T follicular helper cell (primary cell): Measurements from ENCODE around the gene CFLAR.
"Not testable (repeated sequence)": the region's sequence is repeated elsewhere in the genome, so short reads cannot be mapped to it uniquely, and the experiment has no call there.

Source experiments
- DNase-seq: peaks from one replicate; pipeline ENCODE4 v3.0.0-alpha.2; 2020; ENCODE audit warnings: low read depth

Gene CFLAR

DNA sequence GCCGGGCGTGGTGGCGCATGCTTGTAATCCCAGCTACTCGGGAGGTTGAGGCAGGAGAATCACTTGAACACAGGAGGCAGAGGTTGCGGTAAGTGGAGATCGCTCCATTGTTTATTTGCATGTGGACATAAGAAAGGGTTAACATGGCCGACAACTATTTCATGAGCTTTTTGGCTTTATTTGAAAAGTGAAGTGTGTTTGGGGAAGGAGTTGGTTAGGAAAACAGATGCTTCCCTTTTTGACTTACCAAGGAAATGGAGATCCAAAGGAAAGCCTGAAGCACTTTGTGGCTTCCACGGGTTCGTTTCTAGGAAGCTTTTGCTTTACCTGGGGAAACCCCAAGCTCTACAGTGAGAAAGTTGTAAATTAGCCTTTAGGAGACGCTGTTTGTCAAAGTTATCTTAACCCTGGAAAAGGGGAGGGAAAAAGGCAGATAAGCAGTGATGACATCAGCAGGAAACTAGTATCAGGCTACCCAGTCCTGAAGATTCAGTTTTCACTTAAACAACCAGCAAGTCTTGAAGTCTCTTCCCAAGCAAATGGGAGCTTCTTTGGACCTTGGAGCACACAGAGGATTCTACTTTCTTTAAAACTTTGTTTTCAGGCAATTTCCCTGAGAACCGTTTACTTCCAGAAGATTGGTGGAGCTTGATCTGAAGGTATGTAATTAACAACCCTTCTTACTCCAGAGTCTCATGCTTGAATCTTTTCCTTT is 66.8 kb downstream of the CFLAR start, which contains the start of gene CASP10:
Gene CASP10, plus strand, starts transcription at position 492 of the 715 bp plus-strand sequence. CDS start 2,637 bp downstream, outside the sequence.
- peak; percentile 7 for DNase-seq

DNA sequence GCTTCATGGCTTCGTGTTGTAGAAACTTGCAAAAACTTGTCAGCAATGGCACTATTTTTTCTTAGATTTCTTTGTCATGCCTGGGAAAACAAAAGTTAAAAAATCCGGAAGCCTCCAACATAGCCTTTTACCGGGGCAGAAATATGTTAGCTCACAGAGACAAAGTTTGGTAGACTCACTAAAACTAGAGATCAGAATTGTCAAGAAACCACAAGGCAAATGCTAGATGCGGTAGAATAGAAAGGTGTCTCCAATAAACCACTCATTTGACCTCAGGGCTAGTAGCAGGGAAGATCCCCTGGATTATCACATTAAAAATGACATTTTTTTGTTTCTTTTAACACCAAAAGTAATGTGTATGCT is 67.4 kb downstream of the CFLAR start:
- no peak for DNase-seq

DNA sequence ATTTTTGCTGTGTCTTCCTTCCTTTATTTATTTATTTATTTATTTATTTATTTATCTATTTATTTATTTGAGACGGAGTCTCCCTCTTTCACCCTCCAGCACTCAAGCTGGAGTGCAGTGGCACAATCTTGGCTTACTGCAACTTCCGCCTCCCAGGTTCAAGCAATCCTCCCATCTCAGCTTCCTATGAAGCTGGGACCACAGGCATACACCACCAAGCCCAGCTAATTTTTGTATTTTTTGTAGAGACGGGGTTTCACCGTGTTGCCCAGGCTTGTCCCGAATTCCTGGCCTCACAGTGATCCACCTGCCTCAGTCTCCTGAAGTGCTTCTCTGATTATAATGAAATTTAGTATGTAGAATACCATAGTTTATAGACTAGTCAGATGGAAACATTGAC is 67.9 kb downstream of the CFLAR start:
- not testable (repeated sequence) for DNase-seq

DNA sequence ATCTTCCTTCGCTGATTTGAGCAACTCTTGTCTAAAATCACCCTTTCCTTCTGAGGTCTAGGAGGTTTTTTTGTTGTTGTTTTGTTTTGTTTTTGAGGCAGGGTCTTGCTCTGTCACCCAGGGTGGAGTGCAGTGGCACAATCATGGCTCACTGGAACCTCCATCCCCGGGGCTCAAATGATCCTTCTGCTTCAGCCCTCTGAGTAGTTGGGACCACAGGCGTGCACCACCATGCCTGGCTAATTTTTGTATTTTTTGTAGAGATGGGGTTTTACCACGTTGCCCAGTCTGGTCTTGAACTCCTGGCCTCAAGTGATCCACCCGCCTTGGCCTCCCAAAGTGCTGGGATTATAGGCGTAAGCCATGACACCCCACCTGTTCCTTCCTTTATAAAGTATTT is 68.3 kb downstream of the CFLAR start:
- DNase-seq: not testable (repeated sequence)

DNA sequence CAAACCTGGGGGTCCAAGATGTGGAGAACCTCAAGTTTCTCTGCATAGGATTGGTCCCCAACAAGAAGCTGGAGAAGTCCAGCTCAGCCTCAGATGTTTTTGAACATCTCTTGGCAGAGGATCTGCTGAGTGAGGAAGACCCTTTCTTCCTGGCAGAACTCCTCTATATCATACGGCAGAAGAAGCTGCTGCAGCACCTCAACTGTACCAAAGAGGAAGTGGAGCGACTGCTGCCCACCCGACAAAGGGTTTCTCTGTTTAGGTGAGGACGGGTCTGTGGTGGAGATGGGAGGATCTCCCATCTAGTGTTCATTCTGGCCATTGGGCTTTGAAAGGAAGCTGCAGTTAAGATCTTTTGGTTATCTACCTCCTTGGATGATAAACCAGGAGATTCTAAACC is 69.9 kb downstream of the CFLAR start:
- DNase-seq: no peak

DNA sequence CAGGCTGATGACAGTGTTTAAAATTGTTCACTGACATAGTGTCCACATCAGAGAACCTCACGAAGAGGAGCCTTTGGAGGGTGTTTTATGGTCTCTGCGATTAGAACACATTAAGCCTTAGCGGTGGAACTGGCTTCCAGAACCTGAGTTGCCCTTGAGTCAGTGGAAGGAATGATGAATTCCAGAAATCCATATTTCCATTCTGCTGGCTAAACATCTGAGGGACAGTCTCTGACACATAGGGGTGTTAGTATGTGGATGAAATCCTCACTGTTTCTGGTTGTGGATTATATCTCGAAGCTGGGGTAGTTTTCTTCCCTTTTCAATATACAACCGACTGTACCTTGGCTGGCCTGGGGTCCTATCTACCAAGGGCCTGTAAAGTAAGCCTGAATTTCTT is 71.0 kb downstream of the CFLAR start:
- DNase-seq: no peak

DNA sequence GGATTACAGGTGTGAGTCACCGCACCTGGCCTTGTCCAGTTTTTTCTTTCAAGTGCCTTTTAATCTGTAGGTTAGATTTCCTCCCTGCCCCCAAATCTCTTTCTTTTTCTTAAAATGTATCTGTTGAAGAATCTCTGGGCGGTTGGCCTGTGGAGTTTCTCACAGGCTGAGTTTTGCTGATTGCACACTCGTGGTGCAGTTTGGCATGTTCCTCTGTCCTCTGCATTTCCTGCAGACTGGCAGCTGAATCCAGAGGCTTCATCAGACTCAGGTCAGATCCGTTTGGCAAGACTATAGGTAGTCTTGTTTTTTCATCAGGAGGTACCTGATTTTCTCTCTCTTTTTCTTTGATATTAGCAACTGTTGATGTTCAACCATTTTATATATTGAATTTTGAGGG is 72.5 kb downstream of the CFLAR start:
- no peak for DNase-seq

DNA sequence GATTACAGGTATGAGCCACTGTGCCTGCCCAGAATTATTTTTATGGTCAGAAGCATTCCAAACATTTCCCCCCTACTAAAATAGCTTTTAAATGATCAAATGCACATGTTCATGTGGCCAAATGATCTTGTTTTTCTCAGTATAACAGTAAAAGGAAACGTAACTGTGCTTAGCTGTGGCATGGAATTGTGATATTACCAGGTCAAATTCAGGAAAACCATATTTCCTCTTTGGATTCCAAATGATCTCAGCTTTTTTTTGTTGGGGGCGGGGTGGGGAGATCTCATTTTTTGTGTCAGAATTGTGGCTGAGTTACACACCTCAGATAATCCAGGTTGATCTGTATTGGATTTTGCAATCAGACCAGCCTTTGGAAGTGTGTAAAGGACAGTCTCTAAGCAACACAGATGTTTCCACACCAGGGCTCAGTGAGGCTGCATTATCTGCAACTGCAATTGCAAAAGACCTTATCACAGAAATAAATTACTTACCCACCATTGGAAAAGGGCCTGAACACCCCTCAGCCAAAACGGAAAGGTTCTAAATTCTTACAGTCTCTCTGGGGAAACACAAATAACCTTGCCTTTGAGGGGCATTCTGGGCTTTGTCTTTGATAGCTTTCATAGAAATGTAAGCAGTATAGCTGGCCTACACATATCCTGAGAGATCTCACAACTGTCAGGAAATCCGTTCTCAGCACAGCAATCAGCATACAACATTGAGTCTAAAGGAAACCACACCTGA is 75.3 kb downstream of the CFLAR start:
- no peak for DNase-seq

DNA sequence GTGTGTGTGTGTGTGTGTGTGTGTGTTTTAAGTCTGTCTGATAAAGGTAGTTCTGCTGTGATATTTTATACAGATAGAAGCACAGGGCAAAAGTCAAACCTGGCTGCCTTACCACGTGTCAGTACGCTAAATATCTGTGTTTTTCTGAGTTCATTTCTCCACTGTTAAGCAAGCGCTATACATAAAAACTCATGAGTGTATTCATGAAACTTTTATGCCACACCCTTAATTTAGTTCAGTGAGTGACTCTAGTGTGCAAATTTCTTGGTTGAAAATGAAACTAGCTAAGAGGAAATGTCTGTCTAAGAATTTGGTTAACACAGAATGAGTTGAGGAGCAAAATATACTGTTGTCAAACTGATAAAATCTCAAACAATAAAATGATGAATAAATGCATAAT is 78.1 kb downstream of the CFLAR start:
- DNase-seq: no peak

DNA sequence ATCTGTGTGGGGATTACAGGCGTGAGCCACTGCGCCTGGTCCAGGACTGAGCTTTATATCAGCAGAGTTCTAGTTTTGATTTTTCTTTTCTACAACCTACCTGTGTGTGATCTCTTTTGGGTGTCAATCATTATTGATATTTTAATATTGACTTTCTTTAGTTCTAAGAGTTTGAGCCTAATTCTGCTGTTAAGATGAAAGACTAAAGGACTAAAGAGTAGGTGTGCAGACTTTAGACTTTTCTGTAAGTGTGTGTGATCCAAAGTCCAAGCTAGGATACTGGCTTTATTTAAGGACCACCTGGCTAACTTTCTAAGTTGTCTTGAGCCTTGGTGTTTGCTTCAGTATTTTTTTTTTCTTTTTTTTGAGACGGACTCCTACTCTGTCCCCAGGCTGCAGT is 79.4 kb downstream of the CFLAR start:
- no peak for DNase-seq

DNA sequence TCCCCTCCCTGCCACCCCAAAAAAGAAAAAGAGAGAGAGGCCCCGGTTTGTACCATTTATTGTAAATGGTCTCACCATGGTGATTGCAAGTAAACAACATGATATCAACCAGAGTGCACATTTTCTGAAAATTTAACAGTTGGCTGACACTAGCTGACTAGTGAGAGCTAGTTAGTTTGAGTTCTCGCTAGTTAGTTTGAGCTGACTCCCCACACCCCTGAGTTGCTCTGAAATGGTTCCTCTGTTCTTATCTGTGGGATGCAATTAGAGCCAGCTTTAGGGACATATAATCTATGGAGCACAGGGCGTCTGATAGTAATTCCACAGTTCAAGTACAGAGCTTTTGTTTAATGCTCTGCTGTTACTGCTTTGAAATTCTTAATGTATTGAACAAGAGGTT is 80.0 kb downstream of the CFLAR start:
- no peak for DNase-seq

DNA sequence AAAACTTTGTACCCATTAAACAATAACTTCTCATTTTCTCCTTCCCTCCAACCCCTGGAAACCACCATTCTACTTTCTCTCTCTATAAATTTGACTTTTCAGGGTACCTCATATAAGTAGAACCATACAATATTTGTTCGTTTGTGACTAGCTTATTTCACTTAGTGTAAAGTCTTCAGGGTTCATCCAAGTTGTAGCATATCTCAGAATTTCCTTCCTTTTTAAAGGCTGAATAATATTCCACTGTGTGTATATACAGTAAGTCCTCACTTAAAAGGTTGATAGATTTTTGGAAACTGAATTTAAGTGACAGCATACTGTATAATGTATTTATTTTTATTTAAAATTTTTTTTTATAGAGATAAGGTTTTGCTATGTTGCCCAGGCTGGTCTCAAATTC is 80.8 kb downstream of the CFLAR start:
- DNase-seq: no peak

DNA sequence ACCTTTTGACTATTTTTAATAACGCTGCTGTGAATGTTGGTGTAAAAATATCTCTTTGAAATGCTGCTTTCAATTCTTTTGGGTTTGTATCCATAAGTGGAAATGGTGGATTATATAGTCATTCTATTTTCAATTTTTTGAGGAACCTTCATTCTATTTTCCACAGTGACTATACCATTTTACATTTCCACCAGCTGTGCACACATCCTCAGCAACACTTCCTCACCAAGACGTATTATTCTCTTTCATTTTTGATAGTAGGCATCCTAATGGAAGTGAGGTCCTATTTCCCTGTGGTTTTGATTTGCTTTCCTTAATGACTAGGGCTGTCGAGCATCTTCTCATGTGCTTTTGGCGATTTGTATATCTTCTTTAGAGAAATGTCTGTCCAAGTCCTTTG is 81.8 kb downstream of the CFLAR start:
- DNase-seq: no peak

DNA sequence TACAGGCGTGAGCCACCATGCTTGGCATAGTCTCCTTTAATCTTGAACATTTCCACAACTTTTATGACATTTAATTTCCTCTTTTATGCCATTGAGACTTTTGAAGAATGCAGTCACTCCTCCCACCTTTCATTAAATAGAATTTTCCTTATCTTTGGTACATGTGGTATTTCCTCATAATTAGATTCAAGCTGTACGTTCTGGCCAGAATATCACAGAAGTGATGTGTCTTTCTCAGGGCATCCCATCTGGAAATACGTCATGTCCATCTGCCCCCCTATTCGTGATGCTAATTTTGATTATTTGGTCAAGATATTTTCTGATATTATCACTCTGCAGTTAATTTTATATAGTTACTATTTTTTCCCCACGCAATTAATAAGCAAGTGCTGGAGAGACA is 83.9 kb downstream of the CFLAR start:
- no peak for DNase-seq

DNA sequence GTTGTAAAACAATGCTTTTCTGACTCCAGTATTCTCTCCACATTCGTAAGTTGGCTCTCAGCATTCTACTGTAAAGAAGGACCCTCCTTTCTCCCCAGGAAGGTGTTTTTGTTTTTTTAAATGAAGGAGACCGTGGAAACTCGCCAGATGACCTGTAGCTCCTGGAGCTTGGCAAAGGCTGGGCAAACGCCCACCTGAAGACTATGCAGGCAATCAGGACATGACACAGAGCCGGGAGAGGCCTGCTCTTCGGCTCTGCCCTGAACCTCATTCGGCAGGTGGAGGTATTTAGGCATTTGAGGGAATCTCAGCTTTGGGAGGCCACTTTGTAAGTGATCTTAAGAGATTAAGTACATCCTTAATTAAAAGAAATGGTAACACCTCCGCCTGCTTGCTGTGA is 84.4 kb downstream of the CFLAR start:
- DNase-seq: no peak

DNA sequence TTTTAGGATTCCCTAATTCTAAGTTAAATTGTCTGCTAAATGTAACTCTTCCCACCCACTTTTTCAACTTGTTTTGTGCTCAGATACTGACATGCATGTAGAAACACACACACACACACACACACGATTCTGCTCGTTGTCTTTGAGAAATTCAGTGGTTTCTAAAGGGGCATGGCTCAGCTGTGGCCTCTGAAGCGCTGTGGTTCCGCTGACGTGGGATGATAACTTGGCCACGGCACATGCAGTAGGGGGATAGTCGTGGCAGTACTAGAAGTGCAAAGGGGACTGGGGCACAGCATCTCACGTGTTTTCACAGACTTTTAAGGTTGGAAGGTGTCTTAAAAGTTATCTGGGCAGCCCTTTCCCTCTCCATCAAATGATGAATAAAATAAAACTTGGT is 85.4 kb downstream of the CFLAR start:
- no peak for DNase-seq

DNA sequence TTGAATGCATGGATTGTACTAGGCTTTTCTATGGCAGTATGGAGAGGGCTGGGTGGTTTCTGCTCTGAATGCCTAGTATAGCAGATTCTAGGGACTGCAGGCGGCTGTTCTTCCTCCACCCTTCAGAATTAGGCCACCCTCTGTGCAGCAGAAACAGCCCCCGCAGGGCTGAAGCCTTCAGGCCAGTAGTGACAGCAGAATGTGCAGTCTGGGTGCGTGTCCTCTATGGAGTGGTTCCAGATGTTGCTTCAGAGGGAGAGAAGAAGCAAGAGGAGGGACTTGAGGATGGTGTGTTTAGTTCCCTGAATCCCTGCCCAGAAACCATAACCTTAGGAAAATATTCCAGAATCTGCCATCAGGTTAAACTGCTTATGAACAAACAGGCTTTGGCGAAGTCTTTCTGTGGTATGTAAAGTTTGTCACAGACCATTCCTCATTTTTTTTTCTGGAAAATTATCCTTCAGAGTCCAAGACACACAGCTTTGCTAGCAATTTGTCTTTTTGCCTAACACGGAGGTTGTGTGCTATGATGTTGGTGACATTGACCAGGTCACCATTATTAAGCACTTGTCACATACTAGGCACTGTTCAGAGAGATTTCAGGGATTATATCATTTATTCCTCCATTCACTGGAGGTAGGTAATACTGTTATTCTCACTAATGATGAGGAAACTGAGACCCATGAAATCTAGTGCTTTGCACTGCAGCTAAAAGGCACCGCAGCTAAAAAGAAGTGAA is 88.1 kb downstream of the CFLAR start:
- no peak for DNase-seq

DNA sequence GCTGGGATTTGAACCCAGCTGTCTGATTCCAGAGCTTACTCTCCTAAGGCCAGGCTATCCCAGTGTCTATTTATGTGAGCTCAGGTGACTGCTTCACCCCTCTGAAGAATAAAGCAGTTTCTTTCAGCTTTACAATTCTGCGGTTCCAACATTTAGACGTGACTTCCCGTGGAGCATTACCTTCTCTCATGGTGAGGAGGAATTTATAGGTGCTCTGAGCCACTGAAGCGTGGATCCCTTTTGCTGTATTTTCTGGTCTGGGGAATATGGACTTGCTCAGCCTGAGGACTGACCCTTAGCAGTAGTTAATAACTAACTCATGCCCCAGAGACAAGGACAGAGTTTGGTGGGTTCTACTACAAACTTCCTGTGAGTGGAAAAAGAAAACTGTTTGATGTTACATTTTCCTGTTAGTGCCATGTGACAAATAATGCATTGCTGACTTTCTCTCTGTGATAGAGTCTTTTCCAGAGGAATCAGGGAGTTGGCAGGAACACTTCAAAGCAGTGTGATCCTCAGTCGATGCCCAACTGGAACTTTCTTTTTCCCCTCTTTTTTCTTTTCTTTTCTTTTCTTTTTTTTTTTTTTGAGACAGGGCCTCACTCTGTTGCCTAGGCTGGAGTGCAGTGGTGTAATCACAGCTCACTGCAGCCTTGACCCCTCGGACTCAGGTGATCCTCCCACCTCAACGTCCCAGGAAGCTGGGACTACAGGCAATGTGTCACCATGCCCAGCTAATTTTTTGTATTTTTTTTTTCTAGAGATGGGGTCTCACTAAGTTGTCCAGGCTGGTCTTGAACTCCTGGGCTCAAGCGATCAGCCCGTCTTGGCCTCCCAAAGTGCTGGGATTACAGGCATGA is 88.9 kb downstream of the CFLAR start:
- DNase-seq: no peak

DNA sequence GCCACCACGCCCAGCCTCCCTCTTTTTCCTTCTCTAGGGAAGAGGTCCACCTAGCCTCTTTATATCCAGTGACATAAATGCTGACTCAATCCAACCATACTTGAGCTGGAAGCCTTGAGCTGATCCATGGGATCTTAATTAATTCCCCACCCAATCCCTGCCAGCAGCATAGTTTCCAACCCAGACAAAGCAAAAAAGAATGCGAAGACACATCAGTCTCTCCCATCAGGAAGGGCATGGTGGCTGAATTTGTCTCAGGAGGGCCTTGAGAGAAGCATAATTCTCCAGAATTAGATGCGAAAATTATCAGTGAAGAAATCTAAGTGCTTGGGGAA is 89.5 kb downstream of the CFLAR start:
- DNase-seq: no peak

DNA sequence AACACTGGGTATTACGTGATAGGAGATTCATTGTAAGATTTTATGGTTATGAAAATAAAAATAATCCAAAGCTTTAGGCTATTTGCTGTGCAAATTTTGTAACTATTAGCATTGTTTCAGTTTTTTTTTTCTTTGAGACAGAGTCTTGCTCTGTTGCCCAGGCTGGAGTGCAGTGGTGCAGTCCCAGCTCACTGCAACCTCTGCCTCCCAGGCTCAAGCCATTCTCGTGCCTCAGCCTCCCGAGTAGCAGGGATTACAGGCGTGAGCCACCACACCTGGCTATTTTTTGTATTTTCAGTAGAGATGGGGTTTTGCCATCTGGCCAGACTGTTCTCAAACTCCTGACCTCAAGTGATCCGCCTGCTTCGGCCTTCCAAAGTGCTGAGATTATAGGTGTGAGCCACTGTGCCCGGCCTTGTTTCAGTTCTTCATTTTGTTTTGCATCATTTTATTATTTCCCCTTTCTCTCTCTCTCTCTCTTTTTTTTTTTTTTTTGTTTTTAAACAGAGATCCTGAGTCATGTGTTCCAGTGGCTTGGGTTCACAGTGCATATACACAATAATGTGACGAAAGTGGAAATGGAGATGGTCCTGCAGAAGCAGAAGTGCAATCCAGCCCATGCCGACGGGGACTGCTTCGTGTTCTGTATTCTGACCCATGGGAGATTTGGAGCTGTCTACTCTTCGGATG is 92.7 kb downstream of the CFLAR start:
- no peak for DNase-seq

DNA sequence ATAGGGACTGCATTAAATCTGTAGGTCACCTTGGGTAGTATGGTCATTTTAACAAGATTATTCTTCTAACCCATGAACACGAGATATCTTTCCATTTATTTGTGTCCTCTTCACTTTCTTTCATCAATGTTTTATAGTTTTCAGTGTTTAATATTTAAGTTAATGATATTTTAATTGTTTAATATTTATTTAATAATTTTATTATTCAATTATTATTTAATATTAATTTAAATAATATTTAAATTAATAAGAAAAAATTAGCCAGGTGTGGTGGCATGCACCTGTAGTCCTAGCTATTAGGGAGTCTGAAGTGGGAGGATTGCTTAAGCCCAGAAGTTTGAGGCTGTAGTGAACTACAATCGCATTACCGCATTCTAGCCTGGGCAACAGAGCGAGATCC is 100.0 kb downstream of the CFLAR start:
- DNase-seq: no peak

DNA sequence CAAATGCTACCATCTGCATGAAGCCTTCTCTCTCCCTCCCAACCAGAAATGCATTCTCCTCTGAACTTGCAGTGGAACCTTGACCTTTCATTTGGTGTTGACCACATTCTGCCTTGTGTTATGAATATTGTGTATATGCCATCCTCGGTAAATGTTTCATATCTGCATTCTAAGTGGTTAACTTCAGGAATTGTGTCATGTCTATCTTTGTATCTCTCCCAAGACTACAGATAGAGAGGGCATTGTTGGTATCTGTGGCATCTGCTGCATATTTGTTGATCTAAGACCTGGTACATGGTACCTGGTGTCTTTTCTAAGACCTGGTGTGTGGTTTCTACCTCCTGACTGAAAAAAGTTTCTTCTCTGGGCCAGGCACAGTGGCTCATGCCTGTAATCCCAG is 101.0 kb downstream of the CFLAR start:
- DNase-seq: no peak
